GM12864 (cell line): ENCODE measurements around the gene AGPAT4.

Source experiments
- DNase-seq: peaks from one replicate; pipeline ENCODE4 v3.0.0-alpha.2; 2011; ENCODE audit warnings: low read depth
- H3K4me3 ChIP-seq: 2 replicates; pipeline ENCODE4 v1.5.1; 2011; ENCODE audit warnings: mild to moderate bottlenecking, low read depth, low read length, control low read depth
- TF ChIP-seq, protein P1 (sequence below): IDR thresholded peaks from 2 replicates; pipeline ENCODE4 v1.5.1; 2011; ENCODE audit warnings: low read depth, mild to moderate bottlenecking, moderate library complexity, low read length, control low read depth, inconsistent platforms; ENCODE audit errors: missing control alignments

AGPAT4 gene

GRCh38 chr6:161116554-161116953 lies 157.3 kb downstream of the AGPAT4 start:
- TF ChIP-seq, protein P1, sequence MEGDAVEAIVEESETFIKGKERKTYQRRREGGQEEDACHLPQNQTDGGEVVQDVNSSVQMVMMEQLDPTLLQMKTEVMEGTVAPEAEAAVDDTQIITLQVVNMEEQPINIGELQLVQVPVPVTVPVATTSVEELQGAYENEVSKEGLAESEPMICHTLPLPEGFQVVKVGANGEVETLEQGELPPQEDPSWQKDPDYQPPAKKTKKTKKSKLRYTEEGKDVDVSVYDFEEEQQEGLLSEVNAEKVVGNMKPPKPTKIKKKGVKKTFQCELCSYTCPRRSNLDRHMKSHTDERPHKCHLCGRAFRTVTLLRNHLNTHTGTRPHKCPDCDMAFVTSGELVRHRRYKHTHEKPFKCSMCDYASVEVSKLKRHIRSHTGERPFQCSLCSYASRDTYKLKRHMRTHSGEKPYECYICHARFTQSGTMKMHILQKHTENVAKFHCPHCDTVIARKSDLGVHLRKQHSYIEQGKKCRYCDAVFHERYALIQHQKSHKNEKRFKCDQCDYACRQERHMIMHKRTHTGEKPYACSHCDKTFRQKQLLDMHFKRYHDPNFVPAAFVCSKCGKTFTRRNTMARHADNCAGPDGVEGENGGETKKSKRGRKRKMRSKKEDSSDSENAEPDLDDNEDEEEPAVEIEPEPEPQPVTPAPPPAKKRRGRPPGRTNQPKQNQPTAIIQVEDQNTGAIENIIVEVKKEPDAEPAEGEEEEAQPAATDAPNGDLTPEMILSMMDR = no peak
- H3K4me3 ChIP-seq = no peak overlapping the region
- no peak for DNase-seq

- DNase-seq = no peak
- H3K4me3 ChIP-seq = no peak overlapping the region
- TF ChIP-seq, protein P1 = no peak
Measured at GRCh38 chr6:161115468-161115867, 158.4 kb downstream of the AGPAT4 start.

DNA sequence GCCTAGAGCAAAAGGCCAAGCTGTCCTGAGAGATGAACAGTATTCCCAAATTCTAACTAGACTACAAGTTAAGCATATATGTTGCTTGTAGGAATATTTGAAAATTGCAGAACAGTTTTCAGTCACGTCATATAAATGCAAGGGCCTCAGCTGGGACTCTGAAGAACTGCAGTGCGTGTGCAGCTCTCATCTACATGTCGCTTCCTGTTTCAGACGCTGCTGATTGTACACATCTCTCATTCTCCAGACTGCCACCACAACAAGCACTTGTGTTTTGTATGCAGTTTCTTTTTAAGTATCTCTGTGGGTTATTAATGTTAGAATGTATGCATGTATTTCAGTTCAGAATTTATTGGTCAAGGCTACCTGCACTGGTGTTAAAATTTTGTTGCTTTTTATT lies 162.6 kb downstream of the AGPAT4 start:
- DNase-seq = no peak
- TF ChIP-seq, protein P1 = no peak
- no peak overlapping the region for H3K4me3 ChIP-seq

- H3K4me3 ChIP-seq = no peak overlapping the region
- TF ChIP-seq, protein P1 = no peak
- no peak for DNase-seq
Measured at GRCh38 chr6:161110028-161110779, 163.7 kb downstream of the AGPAT4 start.

- H3K4me3 ChIP-seq = no peak overlapping the region
- no peak for DNase-seq
- TF ChIP-seq, protein P1 = no peak
Measured at GRCh38 chr6:161109366-161109765, 164.5 kb downstream of the AGPAT4 start.

DNA sequence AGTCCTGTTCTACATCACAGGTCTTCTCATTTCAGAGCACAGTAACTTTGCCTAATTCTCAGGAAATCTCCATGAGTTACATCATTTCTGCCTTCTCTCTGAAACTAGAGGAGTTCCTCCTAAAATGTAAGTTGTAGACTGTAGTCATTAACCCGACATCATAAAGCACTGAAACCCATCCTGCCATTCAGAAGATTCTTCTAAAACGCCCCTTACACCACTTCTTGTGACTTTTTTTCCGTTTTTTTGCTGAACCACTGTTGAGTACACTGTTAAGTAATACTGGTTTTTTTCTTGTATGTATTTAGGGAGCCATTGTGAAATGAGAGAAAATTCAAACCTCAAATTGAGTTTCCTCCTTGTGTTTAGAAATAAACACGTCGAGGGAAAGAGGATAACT lies 164.9 kb downstream of the AGPAT4 start:
- TF ChIP-seq, protein P1 = no peak
- H3K4me3 ChIP-seq = no peak overlapping the region
- no peak for DNase-seq
